Lung (tissue), 12 donors: ENCODE results near the gene PAK4. TPM values are rescaled to one million over a fixed set of nuclear protein-coding genes. Genes with fewer than 3 reads are reported as not detected.

Experiments
- ATAC-seq: fragments of 200-7000 bp; cut with Tn5 transposase; one replicate; pipeline ENCODE4 v1.9.1; 2020; ENCODE audit warnings: moderate number of reproducible peaks; ENCODE audit not compliant: insufficient read depth, low FRiP score
- DNase-seq, 3 donors: peaks; one replicate each; pipeline ENCODE4 v3.0.0-alpha.2; 2013 to 2017
- H3K27ac ChIP-seq, 2 donors: one replicate each; pipeline ENCODE4 v1.5.1; 2013; ENCODE audit warnings: mild to moderate bottlenecking in 2 of 2, moderate library complexity in 2 of 2, control low read depth in 1 of 2, inconsistent platforms in 1 of 2, low read depth in 1 of 2, low read length in 1 of 2
- H3K27me3 ChIP-seq, 3 donors: one replicate each; pipeline ENCODE4 v1.5.1; 2013; ENCODE audit warnings: low read length in 2 of 3; ENCODE audit not compliant: control insufficient read depth in 3 of 3, insufficient read depth in 3 of 3
- H3K36me3 ChIP-seq, 4 donors: one replicate each; pipeline ENCODE4 v1.5.1; 2013; ENCODE audit warnings: low read length in 4 of 4, mild to moderate bottlenecking in 1 of 4, moderate library complexity in 1 of 4; ENCODE audit not compliant: control insufficient read depth in 4 of 4, insufficient read depth in 4 of 4
- H3K4me1 ChIP-seq, 5 donors: one replicate each; pipeline ENCODE4 v1.5.1; 2013; ENCODE audit warnings: low read length in 5 of 5, mild to moderate bottlenecking in 2 of 5, moderate library complexity in 1 of 5; ENCODE audit not compliant: control insufficient read depth in 5 of 5, insufficient read depth in 5 of 5
- H3K4me3 ChIP-seq: one replicate; pipeline ENCODE4 v1.5.1; 2013; ENCODE audit warnings: mild to moderate bottlenecking, control low read depth, moderate library complexity
- H3K9ac ChIP-seq, 2 donors: one replicate each; pipeline ENCODE4 v1.5.1; 2013; ENCODE audit warnings: low read length in 2 of 2, control low read depth in 1 of 2; ENCODE audit not compliant: insufficient read depth in 1 of 2
- H3K9me3 ChIP-seq, 4 donors: one replicate each; pipeline ENCODE4 v1.5.1; 2013; ENCODE audit warnings: low read length in 3 of 4, mild to moderate bottlenecking in 1 of 4, moderate library complexity in 1 of 4; ENCODE audit not compliant: control insufficient read depth in 4 of 4, insufficient read depth in 3 of 4
- CTCF ChIP-seq: IDR thresholded peaks from 2 replicates; pipeline ENCODE4 v1.5.1; 2012; ENCODE audit warnings: mild to moderate bottlenecking; ENCODE audit errors: control extremely low read depth, extremely low read depth
- WGBS, 2 donors: extraction: QIAGEN DNeasy Blood & Tissue Kit; methylation state at CpG; one replicate each; pipeline ENCODE4 v1.1.7; 2013; 5-methylcytosine and 5-hydroxymethylcytosine counted together
- polyA plus RNA-seq, 2 donors: library from polyadenylated mRNA; stranded (reverse); fragments of 200-250 nt; gene quantifications; one replicate each; pipeline ENCODE4 v1.2.1, GENCODE V29; 2013
- total RNA-seq, 2 donors: library from RNA; depleted of rRNA in 1 of 2; stranded (reverse); fragments of >200 nt in 1 of 2; gene quantifications; one replicate each; pipeline ENCODE4 v1.2.1, GENCODE V29; 2014 to 2021
- donor health status: control.
- donor health status: control.
- donor health status: Bipolar disorder and iron deficiency.
- donor health status: healthy.
- donor health status: DM: yes; HTN: yes; CAD: no.

Gene PAK4
- total and polyA plus RNA-seq, 4 donors, result 23.2 to 60.8 (median 36.7) TPM

GRCh38 chr19:39103151-39103550 is 22.4 kb upstream of the PAK4 start:
- Histone ChIP-seq H3K9me3 (no peaks in the 10 kb centered on the region), H3K27ac (no peak overlapping the region), H3K27me3 (peaks cover 0 to 6% (median 3%) of the 10 kb centered on the region in 3 donors), H3K36me3 (no peaks in the 10 kb centered on the region), H3K4me1 (peaks cover 0 to 2% (median 0%) of the 10 kb centered on the region in 5 donors), H3K9ac (no peak overlapping the region), H3K4me3 (no peak overlapping the region)
- DNase-seq (no peak), ATAC-seq (no peak)
- no peak for TF ChIP-seq CTCF
- 72 to 77% methylated on average over 5 of the region's 5 CpGs for WGBS, 2 donors

GRCh38 chr19:39104186-39104596 is 21.4 kb upstream of the PAK4 start:
- no peak for TF ChIP-seq CTCF
- no peak for DNase-seq
- ATAC-seq, result no peak
- Histone ChIP-seq H3K9ac (no peak overlapping the region), H3K27me3 (peaks cover 0 to 2% (median 0%) of the 10 kb centered on the region in 3 donors), H3K36me3 (no peaks in the 10 kb centered on the region), H3K4me3 (no peak overlapping the region), H3K27ac (no peak overlapping the region), H3K9me3 (no peaks in the 10 kb centered on the region), H3K4me1 (no peaks in the 10 kb centered on the region)
- 63 to 87% methylated on average over 5 of the region's 5 CpGs for WGBS, 2 donors

GRCh38 chr19:39106194-39106593 is 19.4 kb upstream of the PAK4 start:
- no peak for TF ChIP-seq CTCF
- Histone ChIP-seq H3K36me3 (no peaks in the 10 kb centered on the region), H3K4me1 (no peaks in the 10 kb centered on the region), H3K4me3 (no peak overlapping the region), H3K9ac (no peak overlapping the region), H3K9me3 (peaks cover 0 to 2% (median 0%) of the 10 kb centered on the region in 4 donors), H3K27ac (no peak overlapping the region), H3K27me3 (no peaks in the 10 kb centered on the region)
- 65 to 78% methylated on average over 7 of the region's 7 CpGs for WGBS, 2 donors
- ATAC-seq (no peak), DNase-seq (no peak)

GRCh38 chr19:39109641-39110040 is 15.9 kb upstream of the PAK4 start:
- Histone ChIP-seq H3K27ac (no peak overlapping the region), H3K4me1 (peaks cover 0 to 4% (median 0%) of the 10 kb centered on the region in 5 donors), H3K9ac (no peak overlapping the region), H3K4me3 (no peak overlapping the region), H3K27me3 (no peaks in the 10 kb centered on the region), H3K36me3 (no peaks in the 10 kb centered on the region), H3K9me3 (peaks cover 0 to 2% (median 0%) of the 10 kb centered on the region in 4 donors)
- no peak for DNase-seq
- TF ChIP-seq CTCF, result no peak
- no peak for ATAC-seq
